ENCODE results near the gene RASGRF2. TPM values are rescaled to one million over a fixed set of nuclear protein-coding genes. Genes with fewer than 3 reads are reported as not detected.

RASGRF2 gene
- total and polyA plus RNA-seq, 2 of the 13 experiments (the other 11 are each of a cell fraction or from before 2014, with no cell fraction given) = 23.6 to 29.0 TPM

DNA sequence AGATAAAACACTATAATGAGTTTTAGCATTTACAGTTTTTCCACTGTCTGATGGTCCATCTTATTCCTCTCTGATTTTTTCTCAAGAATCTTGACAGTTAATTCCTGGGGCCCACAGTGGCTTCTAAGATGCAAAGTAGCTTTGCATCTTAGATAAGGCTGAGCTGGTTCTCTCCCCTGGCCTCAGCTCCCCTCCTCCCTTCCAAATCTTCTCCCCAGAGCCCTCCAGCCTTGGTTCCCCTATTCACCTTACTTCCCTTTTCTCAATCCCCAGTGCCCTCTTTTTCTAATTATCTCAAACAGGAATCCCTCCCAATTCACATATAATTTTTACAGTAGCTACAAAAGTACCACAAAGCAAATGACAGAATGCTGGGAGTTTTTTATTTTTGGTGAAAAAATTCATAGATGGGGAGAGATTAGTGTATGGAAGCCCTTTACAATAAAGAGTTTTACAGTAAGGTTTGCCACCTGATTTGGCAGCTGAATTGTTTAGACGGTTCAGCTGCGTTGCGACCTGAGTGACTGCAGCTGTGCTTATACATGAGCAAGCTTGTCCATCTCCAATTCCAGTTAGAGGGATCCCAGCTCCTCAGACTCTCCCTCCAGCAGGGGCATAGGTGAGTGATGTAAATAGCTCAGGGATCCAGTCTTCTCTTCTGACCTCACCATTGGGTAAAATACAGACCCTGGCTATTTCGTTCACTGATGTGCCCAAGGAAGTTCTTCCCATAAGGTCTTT lies 221.6 kb downstream of the RASGRF2 start:
- no peaks in the 10 kb centered on the region for H3K27me3 ChIP-seq (ENCODE audit: control insufficient read depth in 1 of 2, insufficient read depth in 2 of 2, low read length in 2 of 2)
- ChIA-PET CTCF (ENCODE audit: low intra/inter-chr PET ratio, low total read pairs) (interaction anchor here (0.6 kb wide), 1 partner anchor 14 kb away, joined by 4 read pairs; no protein-coding TSS in a partner anchor), POLR2A (no interaction called here)
- H3K36me3 ChIP-seq (replicated peaks in 1 of 2; ENCODE audit: control insufficient read depth in 1 of 2, insufficient read depth in 2 of 2, low read length in 2 of 2) = peaks cover 2 to 52% of the 10 kb centered on the region in 2 experiments
- in situ Hi-C loops (cut with HindIII; ENCODE audit: extremely low pct_ligation_motif_present, low pct_unique_long_range_greater_than_20kb) (loop anchor here (25.0 kb wide), 1 partner anchor 469 kb away; no protein-coding TSS in a partner anchor), intact Hi-C loops (cut with micrococcal nuclease; ENCODE audit: unreplicated experiment) (no loop called here)
- H4K20me1 ChIP-seq (ENCODE audit: insufficient read depth, low read length) = no peaks in the 10 kb centered on the region
- no peaks in the 10 kb centered on the region for H3K9me3 ChIP-seq (ENCODE audit: low read length)
- ATAC-seq (no peak), FAIRE-seq (no peak), DNase-seq (ENCODE audit: low spot score) (no peak)
- H3K4me3 ChIP-seq (replicated peaks in 1 of 3; ENCODE audit: insufficient read depth in 1 of 3, low read depth in 2 of 3, low read length in 3 of 3) = no peak overlapping the region
- H2AFZ ChIP-seq (ENCODE audit: low read length) = no peak overlapping the region
- no TSS peak for BruUV-seq (replicated peaks)
- 100% methylated on average over 4 of the region's 4 CpGs for WGBS (ENCODE audit: low lambda C conversion rate)
- no peak overlapping the region for H3K4me2 ChIP-seq (ENCODE audit: low read depth, low read length)
- no peak overlapping the region for H3K9ac ChIP-seq (ENCODE audit: insufficient read depth, low read depth, low read length)
- H3K79me2 ChIP-seq (ENCODE audit: insufficient read depth, low read length) = no peaks in the 10 kb centered on the region
- TF ChIP-seq KLF11 (CRISPR knock-in tag; IDR thresholded peaks at IDR 0.05) = no peak
- no peak overlapping the region for H3K27ac ChIP-seq (ENCODE audit: extremely low read length, insufficient read depth, low read length)
- H3K4me1 ChIP-seq (ENCODE audit: insufficient read depth, low read length) = no peaks in the 10 kb centered on the region

GRCh38 chr5:81182396-81183390 lies 222.5 kb downstream of the RASGRF2 start:
- Histone ChIP-seq H4K20me1 (ENCODE audit: insufficient read depth, low read length) (no peaks in the 10 kb centered on the region), H3K4me2 (ENCODE audit: low read depth, low read length) (no peak overlapping the region), H3K27me3 (ENCODE audit: control insufficient read depth in 1 of 2, insufficient read depth in 2 of 2, low read length in 2 of 2) (no peaks in the 10 kb centered on the region), H3K4me1 (ENCODE audit: insufficient read depth, low read length) (no peaks in the 10 kb centered on the region), H3K9me3 (ENCODE audit: low read length) (no peaks in the 10 kb centered on the region), H2AFZ (ENCODE audit: low read length) (no peak overlapping the region), H3K9ac (ENCODE audit: insufficient read depth, low read depth, low read length) (no peak overlapping the region), H3K36me3 (replicated peaks in 1 of 2; ENCODE audit: control insufficient read depth in 1 of 2, insufficient read depth in 2 of 2, low read length in 2 of 2) (peaks cover 9 to 59% of the 10 kb centered on the region in 2 experiments), H3K27ac (ENCODE audit: extremely low read length, insufficient read depth, low read length) (no peak overlapping the region), H3K79me2 (ENCODE audit: insufficient read depth, low read length) (no peaks in the 10 kb centered on the region), H3K4me3 (replicated peaks in 1 of 3; ENCODE audit: insufficient read depth in 1 of 3, low read depth in 2 of 3, low read length in 3 of 3) (no peak overlapping the region)
- FAIRE-seq = no peak
- WGBS (ENCODE audit: low lambda C conversion rate) = 95% methylated on average over 9 of the region's 9 CpGs
- no peak for DNase-seq (ENCODE audit: low spot score)
- CTCF ChIA-PET (ENCODE audit: low intra/inter-chr PET ratio, low total read pairs) = no interaction called here
- no TSS peak for BruUV-seq (replicated peaks)
- intact Hi-C loops (cut with micrococcal nuclease; ENCODE audit: unreplicated experiment) = no loop called here
- no peak for ATAC-seq
- POLR2A ChIA-PET = no interaction called here
- in situ Hi-C loops (cut with HindIII; ENCODE audit: extremely low pct_ligation_motif_present, low pct_unique_long_range_greater_than_20kb) = loop anchor here (25.0 kb wide), 1 partner anchor 470 kb away; no protein-coding TSS in a partner anchor
- TF ChIP-seq ZNF569 (CRISPR knock-in tag; IDR thresholded peaks at IDR 0.05; ENCODE audit: borderline replicate concordance) (no peak), PHF20 (CRISPR knock-in tag; IDR thresholded peaks at IDR 0.05) (no peak)

Measured in HepG2 (cell line).